Brain microvascular endothelial cell (primary cell): ENCODE measurements around the gene PPM1G.
"Not testable (repeated sequence)": the region's sequence is repeated elsewhere in the genome, so short reads cannot be mapped to it uniquely, and the experiment has no call there.

Experiments
- DNase-seq: peaks from one replicate; pipeline ENCODE4 v3.0.0-alpha.2; 2020
- H3K27ac ChIP-seq: fragments of 250-450 bp; sonication (Bioruptor Pico); 2 replicates; pipeline ENCODE4 v1.5.1; 2020; ENCODE audit warnings: mild to moderate bottlenecking, moderate library complexity
- H3K27me3 ChIP-seq: fragments of 250-450 bp; sonication (Bioruptor Pico); replicated peaks from 2 replicates; pipeline ENCODE4 v1.5.1; 2020; ENCODE audit warnings: mild to moderate bottlenecking
- H3K36me3 ChIP-seq: fragments of 250-450 bp; sonication (Bioruptor Pico); replicated peaks from 2 replicates; pipeline ENCODE4 v1.5.1; 2020; ENCODE audit warnings: mild to moderate bottlenecking
- H3K4me3 ChIP-seq: 2 replicates; pipeline ENCODE4 v1.5.1; 2011; ENCODE audit warnings: low read depth, mild to moderate bottlenecking, control low read depth, low read length, moderate library complexity
- in situ Hi-C: cut with HindIII; loops from 2 replicates; pipeline ENCODE4 v1.10.0; 2017; ENCODE audit warnings: low sequenced_read_pairs, low pct_ligation_motif_present
- TF ChIP-seq, protein P1 (sequence below): IDR thresholded peaks from 2 replicates; pipeline ENCODE4 v1.5.1; 2011; ENCODE audit warnings: low read depth, mild to moderate bottlenecking, moderate library complexity, low read length, control low read depth, inconsistent platforms; ENCODE audit errors: missing control alignments

The PPM1G gene

DNA sequence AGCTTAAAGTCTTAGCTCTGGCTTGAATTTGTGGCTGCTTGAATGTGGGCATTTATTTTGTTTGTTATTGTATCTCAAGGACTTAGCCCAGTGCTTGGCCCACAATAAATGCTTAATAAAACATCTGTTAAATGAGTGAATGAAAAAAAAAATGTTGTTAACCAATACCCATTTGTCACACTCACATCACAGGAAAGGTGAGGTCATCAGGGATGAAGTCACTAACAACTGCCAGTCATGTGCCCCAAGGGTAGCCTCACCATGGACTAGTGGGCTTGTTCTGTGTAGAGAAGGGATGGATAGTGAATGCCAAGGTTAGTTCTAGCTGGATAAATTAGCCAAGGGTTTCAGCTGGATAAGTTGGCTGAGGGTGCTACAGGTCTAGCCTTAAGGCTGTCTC, 22.0 kb upstream of the PPM1G start:
- no peak overlapping the region for H3K27ac ChIP-seq
- peak; percentile 43 for DNase-seq

DNA sequence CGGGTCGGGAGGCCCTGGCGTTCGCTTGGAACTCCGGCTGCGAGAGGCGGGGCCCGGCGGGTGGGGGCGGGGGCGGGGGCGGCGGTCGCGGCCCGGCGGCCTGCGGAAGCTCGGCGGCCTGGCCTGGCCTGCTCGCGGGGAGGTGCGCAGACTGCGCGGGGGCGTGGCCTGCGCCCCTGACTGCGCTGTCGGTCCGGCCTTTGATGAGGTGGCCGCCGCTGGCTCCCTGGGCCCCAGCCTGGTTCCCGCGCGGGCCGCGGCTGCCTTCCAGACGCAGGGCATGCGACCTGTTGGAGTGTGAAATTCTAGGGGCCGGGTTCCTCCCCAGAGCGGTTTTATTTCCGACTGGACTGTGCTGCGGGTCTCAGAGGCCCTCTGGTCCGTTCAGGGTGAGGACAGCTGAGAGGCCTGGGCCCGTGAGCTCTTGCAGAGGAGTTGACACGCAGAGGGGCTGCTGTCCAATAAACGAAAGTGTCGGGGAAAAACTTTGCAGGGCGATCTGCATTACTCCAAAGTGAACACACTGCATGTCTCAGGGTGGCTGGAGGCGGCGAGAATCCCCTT, 19.7 kb upstream of the PPM1G start:
- DNase-seq: peak; percentile 67
- Histone ChIP-seq H3K27me3 (no peaks in the 10 kb centered on the region), H3K27ac (peak overlapping the region; percentile 77), H3K36me3 (peaks cover 10% of the 10 kb centered on the region), H3K4me3 (peak overlapping the region; percentile 85)
- TF ChIP-seq, protein P1, sequence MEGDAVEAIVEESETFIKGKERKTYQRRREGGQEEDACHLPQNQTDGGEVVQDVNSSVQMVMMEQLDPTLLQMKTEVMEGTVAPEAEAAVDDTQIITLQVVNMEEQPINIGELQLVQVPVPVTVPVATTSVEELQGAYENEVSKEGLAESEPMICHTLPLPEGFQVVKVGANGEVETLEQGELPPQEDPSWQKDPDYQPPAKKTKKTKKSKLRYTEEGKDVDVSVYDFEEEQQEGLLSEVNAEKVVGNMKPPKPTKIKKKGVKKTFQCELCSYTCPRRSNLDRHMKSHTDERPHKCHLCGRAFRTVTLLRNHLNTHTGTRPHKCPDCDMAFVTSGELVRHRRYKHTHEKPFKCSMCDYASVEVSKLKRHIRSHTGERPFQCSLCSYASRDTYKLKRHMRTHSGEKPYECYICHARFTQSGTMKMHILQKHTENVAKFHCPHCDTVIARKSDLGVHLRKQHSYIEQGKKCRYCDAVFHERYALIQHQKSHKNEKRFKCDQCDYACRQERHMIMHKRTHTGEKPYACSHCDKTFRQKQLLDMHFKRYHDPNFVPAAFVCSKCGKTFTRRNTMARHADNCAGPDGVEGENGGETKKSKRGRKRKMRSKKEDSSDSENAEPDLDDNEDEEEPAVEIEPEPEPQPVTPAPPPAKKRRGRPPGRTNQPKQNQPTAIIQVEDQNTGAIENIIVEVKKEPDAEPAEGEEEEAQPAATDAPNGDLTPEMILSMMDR: no peak
- in situ Hi-C loops: no loop called here

More for the DNA sequence above, 22.0 kb upstream of the PPM1G start:
- no peaks in the 10 kb centered on the region for H3K27me3 ChIP-seq
- TF ChIP-seq, protein P1: no peak
- in situ Hi-C loops: no loop called here
- H3K4me3 ChIP-seq: no peak overlapping the region
- peaks cover 34% of the 10 kb centered on the region for H3K36me3 ChIP-seq

DNA sequence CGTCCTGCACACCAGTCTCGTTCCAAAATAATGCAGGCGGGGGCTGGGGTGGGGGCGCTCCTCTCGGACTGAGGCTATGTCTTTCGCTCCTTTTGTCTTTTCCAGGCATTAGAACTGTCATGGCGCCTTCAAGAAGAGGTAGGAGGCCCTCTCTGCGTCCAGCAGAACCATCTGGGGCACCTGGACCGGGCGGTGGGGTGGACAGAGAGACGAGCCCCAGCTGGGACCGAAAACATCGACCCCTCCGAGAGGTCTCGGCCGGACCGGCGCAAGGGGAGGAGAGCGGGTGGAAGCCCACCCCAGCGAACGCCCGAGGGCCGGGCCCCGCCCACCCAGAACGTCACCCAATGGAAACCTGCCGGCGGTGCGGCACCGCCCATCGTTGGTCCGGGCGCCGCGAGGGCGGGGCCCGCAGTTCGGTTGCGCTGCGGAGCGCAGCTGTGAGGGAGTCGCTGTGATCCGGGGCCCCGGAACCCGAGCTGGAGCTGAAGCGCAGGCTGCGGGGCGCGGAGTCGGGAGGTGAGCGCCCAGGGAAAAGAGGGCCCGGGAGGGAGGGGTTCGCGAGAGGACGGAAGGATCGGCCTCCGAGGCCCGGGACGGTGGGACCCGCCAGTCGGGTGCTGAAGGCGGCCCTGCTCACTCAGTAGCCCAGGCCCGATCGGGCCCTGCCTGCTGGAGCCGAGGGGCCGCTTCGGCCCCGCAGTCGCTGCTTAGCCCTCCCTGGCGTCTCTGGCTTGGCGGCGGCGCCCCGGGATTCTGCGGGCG, 19.0 kb upstream of the PPM1G start, which contains the start of gene NRBP1:
Gene NRBP1 (plus strand): TSS at position 419 of the 765 bp plus-strand sequence. CDS start 4,643 bp downstream, outside the sequence.
- TF ChIP-seq, protein P1: peak; percentile 13
- Histone ChIP-seq H3K4me3 (peak within 1 kb of the TSS; percentile 85), H3K36me3 (peaks cover 4% of the 10 kb centered on the region), H3K27me3 (no peaks in the 10 kb centered on the region), H3K27ac (peak within 1 kb of the TSS; percentile 77)
- in situ Hi-C loops: no loop called here
- peak; percentile 76 for DNase-seq

DNA sequence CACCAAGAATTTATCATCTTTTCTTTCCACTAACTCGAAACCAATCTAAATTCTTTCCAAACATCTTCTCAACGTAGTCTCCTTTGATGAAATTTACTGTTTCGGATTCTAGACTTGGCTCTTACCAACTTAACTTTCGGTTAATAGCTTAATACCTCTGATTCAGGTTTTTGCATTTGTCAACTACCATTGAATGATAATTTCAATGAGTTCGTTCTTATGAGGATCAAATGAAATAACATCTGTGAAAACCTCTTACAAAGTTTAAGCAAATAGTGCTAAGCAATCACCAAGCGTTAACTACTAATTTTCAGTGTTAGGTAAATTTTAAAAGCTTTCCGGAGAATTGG, 18.4 kb upstream of the PPM1G start:
- TF ChIP-seq, protein P1: no peak
- in situ Hi-C loops: no loop called here
- H3K27ac ChIP-seq: peak overlapping the region; percentile 77

DNA sequence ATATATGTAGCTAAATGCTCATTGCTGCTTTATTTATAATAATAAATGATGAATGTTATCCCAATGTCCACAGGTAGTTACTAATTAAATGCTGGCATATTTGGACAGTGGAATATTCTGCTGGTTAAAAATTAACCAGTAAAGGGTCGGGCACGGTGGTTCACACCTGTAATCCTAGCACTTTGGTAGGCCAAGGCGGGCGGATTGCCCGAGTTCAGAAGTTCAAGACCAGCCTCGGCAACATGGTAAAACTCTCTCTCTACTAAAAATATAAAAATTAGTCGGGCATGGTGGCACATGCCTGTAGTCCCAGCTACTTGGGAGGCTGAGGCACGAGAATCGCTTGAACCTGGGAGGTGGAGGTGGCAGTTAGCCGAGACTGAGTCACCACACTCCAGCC, 15.6 kb upstream of the PPM1G start:
- H3K36me3 ChIP-seq, H3K27me3 ChIP-seq, DNase-seq, H3K27ac ChIP-seq, in situ Hi-C loops, H3K4me3 ChIP-seq: not testable (repeated sequence)

More for the DNA sequence above, 18.4 kb upstream of the PPM1G start:
- no peaks in the 10 kb centered on the region for H3K36me3 ChIP-seq
- no peaks in the 10 kb centered on the region for H3K27me3 ChIP-seq
- H3K4me3 ChIP-seq: peak overlapping the region; percentile 85
- no peak for DNase-seq

DNA sequence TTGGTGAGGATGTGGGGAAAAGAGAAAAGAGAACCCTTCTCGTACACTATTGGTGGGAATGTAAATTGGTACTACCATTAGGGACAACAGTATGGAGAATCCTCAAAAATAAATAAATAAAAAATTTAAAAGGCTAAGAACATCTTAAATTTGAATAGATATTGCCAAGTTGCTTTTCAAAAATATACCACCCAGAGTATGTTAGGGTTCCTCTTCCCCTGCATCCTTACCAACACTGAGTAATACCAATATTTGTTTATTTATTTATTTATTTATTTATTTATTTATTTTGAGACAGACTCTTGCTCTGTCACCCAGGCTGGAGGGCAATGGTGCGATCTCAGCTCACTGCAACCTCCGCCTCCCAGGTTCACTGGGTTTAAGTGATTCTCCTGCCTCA, 13.6 kb upstream of the PPM1G start:
- H3K4me3 ChIP-seq: no peak overlapping the region
- no peak for DNase-seq
- no peak overlapping the region for H3K27ac ChIP-seq
- H3K36me3 ChIP-seq: no peaks in the 10 kb centered on the region
- H3K27me3 ChIP-seq: no peaks in the 10 kb centered on the region
- in situ Hi-C loops: no loop called here
- TF ChIP-seq, protein P1: no peak
